NCI-H1436 treated with DMSO at 0.1 percent for 48 hours (cell line): ENCODE data around the gene ISCA2.
"Not testable (repeated sequence)": the region's sequence is repeated elsewhere in the genome, so short reads cannot be mapped to it uniquely, and the experiment has no call there.

ENCODE experiments used
- DNase-seq: peaks from one replicate; lab custom pipeline; 2025; lab: John Stamatoyannopoulos, UW

ISCA2 gene

DNA sequence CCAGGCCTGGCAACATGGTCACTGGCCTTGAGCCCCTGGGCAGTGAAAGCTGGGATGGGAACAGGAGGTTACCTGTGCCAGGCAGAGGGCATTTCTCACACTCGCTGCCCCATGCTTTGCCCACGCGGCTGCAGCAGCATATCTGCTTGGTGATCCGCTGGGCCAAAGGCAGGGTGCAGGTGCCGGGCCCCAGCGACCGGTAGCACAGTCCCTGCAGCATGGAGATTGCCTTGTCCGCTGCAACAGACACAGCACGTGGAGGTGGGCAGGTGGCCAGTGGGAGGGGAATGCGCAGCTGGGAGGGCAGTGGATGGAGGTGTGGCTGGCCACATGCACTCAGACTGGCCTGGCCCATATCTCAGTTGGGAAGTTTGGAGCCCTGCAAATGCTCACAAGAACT lies 35.3 kb downstream of the ISCA2 start:
- no peak for DNase-seq

DNA sequence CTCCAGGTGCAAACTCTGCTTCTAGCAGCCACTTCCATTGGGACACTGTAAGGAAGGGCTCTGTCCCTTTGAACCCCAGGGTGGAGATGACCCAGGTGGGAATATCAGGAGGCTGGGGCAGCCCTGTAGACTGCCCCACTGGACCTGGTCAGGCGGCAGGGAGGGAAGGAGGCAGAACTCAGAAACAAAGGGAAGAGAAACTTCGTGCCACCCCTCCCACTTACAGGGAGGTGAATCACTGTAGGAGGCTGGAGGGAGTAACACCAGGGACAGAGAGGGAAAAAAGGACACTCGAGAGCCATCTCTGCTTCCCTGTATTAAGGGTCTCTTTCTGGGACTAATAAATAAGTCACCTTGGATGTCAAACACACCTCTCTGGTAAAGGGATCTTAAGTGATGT lies 37.4 kb downstream of the ISCA2 start:
- DNase-seq, result no peak

DNA sequence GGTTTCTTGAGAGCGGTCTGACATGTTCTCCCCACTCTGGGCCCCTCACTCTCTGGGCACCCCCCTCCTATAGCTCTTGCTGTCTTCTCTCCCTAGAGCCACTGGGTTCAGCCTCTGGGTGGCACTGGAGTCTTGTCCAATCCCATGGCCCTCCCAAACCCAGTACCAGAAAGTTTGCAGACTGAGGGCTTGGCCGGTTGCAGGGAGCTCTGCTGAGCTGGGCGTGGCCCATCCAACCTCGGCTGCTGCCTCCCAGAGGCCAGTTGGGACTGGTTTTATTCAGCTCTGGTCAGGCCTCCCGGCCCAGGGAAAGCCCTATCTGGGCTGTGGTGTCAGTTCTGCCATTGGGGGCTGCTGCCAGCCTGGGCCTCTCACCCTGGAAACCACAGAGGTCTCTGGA lies 37.9 kb downstream of the ISCA2 start:
- no peak for DNase-seq

DNA sequence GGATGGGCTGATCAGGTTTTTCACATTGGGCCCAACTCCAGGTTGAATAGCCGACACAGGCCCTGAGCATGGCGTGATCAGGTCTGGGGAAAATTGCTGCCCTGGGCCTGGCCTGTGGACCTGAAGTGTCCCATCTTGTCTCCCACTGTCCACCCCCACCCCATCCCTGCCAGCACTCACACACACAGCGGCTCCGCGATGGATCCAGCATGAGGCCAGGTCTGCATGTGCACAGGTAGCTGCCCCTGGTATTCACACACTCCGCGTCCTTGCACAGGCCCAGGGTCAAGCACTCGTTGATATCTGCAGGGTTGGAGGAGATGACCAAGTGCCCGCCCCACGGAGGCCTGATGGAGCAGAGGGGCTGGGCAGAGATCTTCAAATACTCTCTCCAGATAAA lies 38.7 kb downstream of the ISCA2 start:
- DNase-seq, result no peak

DNA sequence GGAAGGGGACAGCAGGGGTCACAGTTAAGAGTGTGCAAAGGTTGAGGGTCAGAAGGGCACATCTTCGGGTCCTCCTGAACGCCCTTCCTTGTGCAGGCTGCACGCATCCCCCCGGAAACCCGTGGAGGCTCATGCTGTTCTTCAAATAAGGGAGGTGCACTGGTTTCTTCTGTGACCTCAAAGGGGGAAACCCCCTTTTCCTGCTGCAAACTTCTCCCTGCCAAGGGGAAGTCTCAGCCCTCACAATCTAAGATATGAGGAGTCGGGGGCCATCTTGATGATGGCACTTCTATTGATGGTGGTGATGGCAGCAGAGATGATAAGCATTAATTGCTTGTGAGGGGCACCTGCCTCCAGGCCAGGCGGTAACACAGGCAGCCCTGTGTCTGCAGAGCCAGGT lies 40.0 kb downstream of the ISCA2 start:
- no peak for DNase-seq

DNA sequence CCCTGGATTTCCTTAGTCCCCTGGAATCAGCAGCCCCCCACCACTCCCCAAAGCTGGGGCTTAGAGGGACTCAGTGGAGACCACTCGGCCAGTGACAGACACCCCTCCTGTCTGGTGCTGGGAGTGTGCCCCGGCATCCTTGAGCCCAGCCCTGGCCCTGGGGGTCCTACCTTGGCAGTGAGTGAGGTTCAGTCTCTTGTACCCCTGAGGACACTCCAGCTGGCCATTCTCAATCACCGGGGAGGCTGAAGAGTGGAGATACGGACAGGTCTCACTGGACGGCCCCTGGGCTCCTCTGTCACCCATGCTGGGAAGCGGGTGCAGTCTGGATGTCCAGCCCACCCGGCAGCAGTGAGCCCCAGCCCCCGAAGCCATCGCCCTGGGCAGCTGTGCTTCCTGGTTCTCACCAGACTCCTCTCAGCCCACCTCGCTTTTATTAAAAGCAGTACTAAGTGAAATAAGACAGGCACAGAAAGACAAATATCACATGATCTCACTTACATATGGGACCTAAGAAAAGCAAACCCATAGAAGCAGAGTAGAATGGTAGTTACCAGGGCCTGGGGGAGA lies 42.3 kb downstream of the ISCA2 start:
- DNase-seq, result no peak

DNA sequence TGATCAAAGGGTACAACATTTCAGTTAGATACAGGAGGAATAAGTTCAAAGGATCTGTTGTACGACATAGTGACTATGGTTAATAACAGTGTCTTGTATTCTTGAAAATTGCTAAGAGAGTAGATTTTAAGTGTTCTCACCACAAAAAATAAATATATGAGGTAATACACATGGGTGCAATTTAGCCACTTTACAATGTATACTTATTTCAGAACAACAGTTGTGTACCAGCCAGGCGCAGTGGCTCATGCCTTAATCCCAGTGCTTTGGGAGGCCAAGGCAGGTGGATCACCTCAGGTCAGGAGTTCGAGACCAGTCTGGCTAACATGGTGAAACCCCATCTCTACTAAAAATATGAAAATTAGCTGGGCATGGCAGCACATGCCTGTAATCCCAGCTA lies 42.8 kb downstream of the ISCA2 start:
- not testable (repeated sequence) for DNase-seq

DNA sequence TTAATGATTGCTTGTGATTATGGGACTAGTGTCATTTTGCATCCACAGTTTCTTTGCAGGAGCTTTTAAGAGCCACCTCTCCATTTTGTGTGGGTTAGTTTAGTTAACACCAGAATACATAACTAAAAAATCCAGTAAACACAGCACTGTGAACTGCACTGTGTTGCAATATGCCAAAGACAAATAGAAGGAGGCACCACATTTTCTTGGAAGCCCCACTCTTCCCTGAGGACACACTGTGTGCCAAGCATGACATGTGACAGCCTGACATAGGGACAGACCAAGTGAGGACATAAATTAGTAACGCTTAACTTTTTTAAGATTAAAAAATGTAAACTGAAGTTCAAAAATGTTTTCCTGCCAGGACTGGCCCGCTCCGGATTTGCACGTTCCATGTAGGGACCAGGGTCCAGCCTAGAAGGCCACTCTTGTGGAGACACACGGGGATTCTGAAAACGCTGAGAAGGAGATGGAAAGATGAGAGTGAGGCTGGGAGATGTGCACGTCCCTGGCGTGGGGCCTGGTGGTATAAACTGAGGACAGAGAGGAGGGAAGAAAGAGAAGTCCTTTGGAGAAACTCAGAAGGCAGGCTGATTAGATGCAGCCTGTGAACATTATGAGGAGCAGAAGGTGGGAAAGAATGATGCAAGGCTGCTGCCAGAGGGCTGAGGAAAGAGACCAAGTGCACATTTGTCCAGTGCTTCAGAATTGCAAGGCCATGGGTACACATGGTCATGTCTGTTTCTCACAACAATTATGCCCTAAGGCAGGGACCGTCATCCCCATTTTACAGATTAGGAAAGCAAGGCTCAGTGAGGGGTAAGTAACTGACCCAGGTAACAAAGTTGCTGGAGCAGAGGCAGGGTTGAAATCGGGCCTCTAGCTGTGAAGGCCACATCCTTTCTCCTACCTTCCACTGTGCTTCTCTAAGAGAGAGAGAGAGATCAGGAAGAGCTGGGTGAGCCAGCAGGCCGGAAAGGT lies 45.1 kb downstream of the ISCA2 start:
- no peak for DNase-seq

DNA sequence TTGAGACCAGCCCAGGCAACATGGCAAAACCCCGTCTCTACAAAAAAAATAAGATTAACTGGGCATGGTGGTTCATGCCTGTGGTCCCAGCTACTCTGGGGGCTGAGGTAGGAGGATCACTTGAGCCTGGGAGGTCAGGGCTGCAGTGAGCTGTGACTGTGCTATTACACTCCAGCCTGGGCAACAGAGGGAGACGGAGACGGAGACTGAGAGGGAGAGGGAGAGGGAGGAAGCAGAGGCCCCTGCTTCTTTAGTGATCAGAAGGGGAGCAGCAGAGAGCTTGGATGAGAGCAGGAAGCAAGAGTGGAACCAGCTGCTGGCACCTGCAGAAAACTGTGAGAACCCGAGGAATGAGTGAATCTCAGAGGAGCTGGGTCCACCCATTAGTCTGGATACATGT lies 45.9 kb downstream of the ISCA2 start:
- DNase-seq, result no peak

DNA sequence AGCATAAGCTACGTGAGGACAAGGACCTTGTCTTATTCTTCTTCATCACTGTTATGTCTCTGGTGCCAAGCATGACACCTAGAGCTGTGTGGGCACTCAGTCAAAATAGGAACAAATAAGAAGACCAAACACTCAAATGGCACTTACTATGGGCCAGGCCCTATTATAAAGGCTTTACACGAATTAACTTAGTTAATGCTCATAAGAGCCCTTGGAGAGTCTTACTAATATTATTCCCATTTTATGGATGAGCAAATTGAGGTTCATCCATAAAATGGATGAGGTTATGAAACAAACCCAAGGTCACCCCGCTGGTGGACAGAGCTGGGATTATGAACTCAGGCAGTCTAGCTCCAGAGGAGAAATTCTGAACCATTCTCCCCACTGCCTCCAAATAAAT lies 47.7 kb downstream of the ISCA2 start:
- no peak for DNase-seq

DNA sequence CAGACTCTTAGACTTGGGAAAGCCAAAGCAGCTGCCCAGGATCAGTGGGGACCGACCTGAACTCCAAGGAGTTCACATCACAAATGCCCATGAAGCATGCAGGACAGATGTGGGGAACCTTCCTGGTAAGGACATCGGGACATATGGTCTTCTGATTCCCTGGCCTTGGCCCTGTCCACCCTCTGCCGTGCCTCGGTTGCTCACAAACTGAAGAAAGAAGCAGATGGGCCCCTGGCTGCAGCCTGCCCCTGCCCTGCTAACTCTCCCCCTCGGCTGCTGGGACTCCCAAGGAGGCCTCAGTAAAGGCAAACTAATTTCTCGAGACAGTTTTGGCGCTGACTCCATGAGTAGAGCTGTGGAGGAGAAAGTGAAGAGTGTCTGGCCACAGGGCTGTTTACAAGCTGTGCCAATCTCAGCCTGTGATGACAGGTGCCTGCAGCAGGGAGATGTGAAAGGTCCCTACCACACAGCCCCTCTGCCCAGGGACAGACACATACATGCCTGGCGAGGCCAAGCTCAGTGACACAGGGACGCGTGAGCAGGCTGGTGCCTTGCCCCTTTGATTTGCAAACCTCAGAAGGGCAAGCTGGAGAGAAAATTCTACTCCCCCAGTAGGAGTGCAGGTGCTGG lies 48.6 kb downstream of the ISCA2 start:
- DNase-seq, result no peak

DNA sequence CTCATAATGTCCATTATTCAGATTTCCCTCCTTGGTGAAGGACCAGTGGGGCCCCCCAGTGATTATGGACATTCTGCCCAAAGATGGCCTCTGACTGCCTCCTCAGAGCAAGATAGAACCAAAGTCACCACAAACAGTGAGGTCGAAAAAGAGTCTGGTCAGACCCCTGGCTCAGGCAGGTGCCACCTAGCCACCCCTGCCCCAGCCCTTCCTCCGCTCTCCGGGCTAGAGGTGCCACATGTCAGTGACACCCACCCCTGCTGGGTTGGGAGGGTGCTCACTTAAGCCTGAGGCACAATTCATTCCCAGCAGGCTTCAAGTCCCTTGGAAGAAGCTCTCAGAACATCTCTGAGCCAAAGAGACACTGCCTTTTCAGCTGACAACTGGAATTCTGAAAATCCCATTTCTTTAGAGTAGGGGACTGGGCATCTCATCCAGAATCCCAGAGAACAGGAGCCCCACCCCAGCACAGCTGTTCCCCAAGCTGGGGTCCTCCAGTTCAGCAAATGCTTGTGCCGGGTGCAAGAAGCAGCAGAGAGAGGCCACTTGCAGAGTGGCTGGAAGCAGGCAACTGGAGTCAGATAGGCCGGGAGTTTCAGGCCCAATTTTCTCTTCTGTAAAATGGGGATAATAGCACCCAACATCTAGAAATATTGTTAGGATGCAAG lies 50.3 kb downstream of the ISCA2 start:
- no peak for DNase-seq

DNA sequence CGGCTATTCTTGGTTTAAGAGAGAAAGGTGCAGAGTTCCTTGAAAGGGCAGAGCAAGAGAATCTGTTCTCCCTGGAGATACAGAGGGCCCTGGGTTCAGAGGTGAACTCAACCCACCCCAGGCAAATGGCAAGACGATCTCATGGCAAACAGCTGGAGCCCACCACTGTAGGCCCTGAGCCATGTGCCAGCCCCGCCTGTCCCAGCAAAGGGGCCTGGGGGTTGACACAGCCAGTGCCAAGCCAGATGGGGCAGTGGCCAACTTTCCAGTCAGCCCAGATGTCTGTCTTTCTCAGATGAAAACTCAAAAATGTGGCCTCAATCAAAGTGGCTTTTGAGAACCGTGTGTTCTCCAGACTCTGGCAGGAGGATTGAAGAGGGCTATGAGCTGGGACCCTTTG lies 51.8 kb downstream of the ISCA2 start:
- no peak for DNase-seq

DNA sequence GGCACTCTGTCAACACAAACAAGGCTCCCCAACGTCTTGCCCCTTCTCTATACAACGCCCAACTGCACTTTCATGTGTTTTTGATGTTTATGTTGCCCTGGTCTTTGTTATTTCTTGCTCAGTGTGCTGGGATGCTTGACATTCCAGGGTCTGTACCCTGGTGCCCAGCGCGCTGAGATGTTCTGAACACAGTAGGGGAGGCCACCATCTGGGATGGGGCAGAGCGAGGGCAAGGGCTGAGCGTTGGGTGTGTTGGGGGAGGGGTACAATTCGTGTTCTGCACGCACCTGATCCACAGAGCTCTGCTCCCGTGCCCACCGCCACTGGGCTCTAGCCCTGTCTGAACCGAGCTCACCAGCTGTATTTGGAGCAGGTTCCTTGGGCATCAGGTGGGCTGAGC lies 52.9 kb downstream of the ISCA2 start:
- DNase-seq, result no peak
